Urinary bladder (tissue), 4 donors: Measurements from ENCODE around the gene OPA1. TPM values are rescaled to one million over a fixed set of nuclear protein-coding genes. Genes with fewer than 3 reads are reported as not detected.

Source experiments
- DNase-seq: peaks from one replicate; pipeline ENCODE4 v3.0.0-alpha.2; 2015; ENCODE audit errors: extremely low spot score
- H3K27ac ChIP-seq: one replicate; pipeline ENCODE4 v1.5.1; 2013; ENCODE audit warnings: low read depth, mild to moderate bottlenecking, moderate library complexity
- H3K36me3 ChIP-seq: one replicate; pipeline ENCODE4 v1.6.1; 2013; ENCODE audit warnings: mild to moderate bottlenecking, moderate library complexity; ENCODE audit not compliant: insufficient read depth
- H3K4me1 ChIP-seq: one replicate; pipeline ENCODE4 v1.6.1; 2013; ENCODE audit warnings: mild to moderate bottlenecking, moderate library complexity; ENCODE audit not compliant: insufficient read depth
- H3K4me3 ChIP-seq: one replicate; pipeline ENCODE4 v1.5.1; 2013; ENCODE audit warnings: low read depth, low read length
- WGBS: extraction: QIAGEN DNeasy Blood & Tissue Kit; methylation state at CpG from one replicate; pipeline ENCODE4 v1.1.7; 2013; 5-methylcytosine and 5-hydroxymethylcytosine counted together
- polyA plus RNA-seq: library from polyadenylated mRNA; stranded (reverse); fragments of 200-250 nt; gene quantifications from one replicate; pipeline ENCODE4 v1.2.3, GENCODE V29; 2013
- total RNA-seq: library from RNA; depleted of rRNA; stranded (reverse); fragments of >200 nt; gene quantifications from one replicate; pipeline ENCODE4 v1.2.3, GENCODE V29; 2014
- donor health status: healthy with polysubstance abuse.
- donor health status: healthy.

The OPA1 gene
- total and polyA plus RNA-seq, 2 donors = 26.0 to 106 TPM

DNA sequence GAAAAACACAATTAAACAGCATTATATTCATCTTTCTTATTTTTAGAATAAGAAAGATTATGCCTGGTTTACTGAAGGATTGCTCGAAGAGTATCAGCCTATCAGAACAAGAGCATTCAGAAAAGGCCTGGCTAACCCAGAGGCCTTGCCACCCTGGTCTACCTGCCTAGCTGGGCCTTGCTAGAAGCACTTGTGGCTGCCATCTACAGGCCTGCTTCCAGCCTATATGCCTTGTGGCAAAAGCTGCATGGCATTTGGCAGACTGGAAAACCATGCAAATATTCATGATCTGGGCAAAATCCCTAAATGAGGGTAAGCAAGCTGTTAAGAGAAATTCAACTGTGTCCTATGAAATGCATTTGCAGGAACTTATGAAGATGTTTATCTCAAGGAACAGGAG lies 29.0 kb upstream of the OPA1 start:
- H3K27ac ChIP-seq = no peak overlapping the region
- DNase-seq = no peak
- 72% methylated on average over 1 of the region's 1 CpG for WGBS
- H3K4me1 ChIP-seq = no peaks in the 10 kb centered on the region
- no peaks in the 10 kb centered on the region for H3K36me3 ChIP-seq
- no peak overlapping the region for H3K4me3 ChIP-seq

DNA sequence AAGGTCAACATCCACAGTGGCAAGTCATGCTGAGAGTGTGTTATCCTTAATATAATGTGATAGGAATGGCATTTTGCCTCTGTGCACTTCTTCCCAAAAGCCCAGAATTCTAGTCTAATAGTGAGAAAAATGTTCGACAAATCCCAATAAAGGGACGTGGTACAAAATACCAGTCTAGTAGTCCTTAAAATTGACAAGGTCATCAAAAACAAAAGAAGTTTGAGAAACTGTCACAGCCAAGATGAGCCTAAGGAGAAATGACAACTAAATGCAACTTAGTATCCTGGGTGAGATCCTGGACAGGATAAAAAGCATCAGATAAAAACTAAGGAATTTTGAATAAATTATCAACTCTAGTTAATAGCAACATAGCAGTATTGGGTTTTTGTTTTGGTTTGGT lies 23.9 kb upstream of the OPA1 start:
- Histone ChIP-seq H3K4me3 (no peak overlapping the region), H3K27ac (no peak overlapping the region), H3K36me3 (no peaks in the 10 kb centered on the region), H3K4me1 (no peaks in the 10 kb centered on the region)
- WGBS = 83% methylated on average over 2 of the region's 2 CpGs
- no peak for DNase-seq

DNA sequence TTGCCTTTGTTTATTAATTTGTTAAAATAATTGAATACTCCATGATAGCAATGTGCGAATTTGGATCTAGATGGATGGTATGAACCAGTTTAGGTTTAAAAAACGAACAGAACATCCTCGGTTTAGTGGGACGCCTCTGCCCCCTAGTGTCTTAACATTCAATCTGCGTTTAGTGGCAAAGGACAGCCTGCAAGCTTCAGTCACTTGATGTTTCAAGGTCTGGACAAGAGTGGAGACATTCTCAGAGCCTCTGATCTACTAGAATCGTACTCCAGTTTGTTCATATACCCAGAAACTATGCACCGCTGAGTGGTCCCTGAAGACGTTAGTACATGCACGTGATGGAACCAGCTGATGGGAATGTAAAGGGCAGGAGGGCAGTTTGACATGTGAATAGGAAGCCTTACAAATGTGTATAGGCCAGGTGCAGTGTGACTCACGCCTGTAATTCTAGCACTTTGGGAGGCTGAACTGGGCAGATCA lies 20.5 kb upstream of the OPA1 start:
- Histone ChIP-seq H3K36me3 (no peaks in the 10 kb centered on the region), H3K4me1 (no peaks in the 10 kb centered on the region), H3K4me3 (no peak overlapping the region), H3K27ac (no peak overlapping the region)
- WGBS = 10% methylated on average over 10 of the region's 10 CpGs
- DNase-seq = no peak

DNA sequence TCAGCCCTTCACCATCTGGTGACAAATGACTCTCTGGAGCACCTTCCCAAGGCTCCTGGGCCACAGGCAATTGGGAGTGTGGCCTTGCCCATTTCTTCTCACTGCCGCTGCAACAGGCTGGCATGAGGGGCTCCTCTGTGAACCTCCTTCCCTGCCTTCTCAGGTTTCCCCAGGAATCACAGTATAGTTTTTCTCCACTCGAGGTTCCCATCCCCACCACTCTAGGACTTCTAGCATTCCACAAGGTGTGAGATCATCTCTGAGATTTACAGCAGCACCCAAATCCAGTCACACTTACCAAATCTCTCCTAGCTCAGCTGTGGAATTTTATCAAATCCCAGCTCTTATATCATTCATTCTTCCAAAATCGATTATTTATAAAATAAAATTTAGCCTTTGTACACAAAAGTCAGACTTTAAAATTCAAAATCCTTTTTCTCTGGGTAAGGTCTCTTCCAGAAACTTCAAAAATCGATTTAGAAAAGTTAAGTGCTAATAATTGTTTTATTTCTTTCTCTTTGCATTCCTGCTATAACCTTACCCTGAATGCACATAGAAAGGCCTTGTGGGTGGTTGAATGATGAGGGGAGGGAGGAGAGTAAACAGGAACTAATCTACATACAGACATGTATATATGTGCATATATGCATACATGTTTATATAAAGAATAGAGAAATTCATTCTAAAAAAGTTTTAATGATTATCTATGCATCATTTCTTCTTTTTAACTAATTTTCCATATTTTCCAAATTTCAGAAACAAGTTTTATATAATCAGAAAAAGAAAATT lies 19.4 kb upstream of the OPA1 start:
- WGBS = 49% methylated on average over 4 of the region's 4 CpGs

DNA sequence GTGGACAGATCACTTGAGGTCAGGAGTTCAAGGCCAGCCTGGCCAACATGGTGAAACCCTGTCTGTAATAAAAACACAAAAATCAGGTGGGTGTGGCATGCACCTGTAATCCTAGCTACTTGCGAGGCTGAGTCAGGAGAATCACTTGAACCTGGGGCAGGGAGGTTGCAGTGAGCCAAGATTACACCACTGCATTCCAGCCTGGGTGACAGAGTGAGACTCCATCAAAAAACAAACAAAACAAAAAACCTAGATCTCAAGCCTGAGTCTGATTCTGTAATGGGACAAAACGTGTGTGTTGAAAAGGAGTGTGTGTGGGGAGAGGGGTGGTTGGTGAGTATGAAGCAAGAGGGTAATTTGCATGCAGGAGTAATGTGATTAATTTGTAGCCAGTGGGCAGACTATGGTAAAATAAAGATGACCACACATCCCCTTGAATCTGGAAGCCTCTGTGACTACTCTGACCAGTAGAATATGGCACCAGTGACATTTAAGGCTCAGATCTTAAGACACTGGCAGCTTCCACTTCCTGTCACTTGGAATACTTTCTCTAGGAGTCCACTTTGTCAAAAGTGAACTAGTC lies 18.4 kb upstream of the OPA1 start:
- 50% methylated on average over 2 of the region's 2 CpGs for WGBS
- no peak for DNase-seq
- Histone ChIP-seq H3K36me3 (no peaks in the 10 kb centered on the region), H3K27ac (no peak overlapping the region), H3K4me1 (no peaks in the 10 kb centered on the region), H3K4me3 (no peak overlapping the region)

More for the DNA sequence above, 19.4 kb upstream of the OPA1 start:
- Histone ChIP-seq H3K27ac (no peak overlapping the region), H3K36me3 (no peaks in the 10 kb centered on the region), H3K4me3 (no peak overlapping the region), H3K4me1 (no peaks in the 10 kb centered on the region)
- DNase-seq = no peak

DNA sequence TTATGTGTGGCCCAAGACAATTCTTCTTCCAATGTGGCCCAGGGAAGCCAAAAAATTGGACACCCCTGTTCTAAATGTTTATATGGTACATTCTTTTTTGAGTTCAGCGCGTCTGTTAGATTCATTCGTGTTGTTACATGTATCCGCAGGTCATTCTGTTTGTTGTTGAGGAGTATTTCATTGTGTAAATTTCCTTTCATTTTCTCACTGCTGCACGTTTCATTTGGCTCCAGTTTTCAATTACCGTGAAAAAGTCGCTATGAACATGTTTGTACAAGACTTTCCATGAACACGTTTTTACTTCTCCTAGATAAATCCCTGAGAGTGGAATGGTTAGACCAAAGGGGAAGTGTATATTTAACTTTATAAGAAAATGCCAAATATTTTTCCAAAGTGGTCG lies 7.5 kb upstream of the OPA1 start:
- H3K36me3 ChIP-seq = no peaks in the 10 kb centered on the region
- no peaks in the 10 kb centered on the region for H3K4me1 ChIP-seq
- H3K4me3 ChIP-seq = no peak overlapping the region
- H3K27ac ChIP-seq = no peak overlapping the region
- no peak for DNase-seq
- 80% methylated on average over 9 of the region's 9 CpGs for WGBS

DNA sequence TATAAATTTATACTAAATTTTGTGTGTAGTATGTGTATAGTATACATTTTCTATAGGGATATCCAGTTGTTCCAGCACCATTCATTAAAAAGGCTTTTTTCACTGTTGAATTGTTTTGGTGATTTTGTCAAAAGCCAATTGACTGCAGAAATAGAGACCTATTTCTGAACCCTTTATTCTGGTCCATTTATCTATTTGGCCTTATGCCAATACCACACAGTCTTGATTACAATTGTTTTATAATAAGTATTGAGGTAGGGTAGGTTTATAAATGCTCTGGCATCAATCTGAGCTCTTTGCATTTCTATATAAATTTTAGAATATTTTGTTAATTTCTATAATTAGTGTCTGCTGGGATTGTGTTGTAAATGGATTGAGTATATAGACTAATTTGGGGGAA lies 6.5 kb upstream of the OPA1 start:
- Histone ChIP-seq H3K27ac (no peak overlapping the region), H3K36me3 (no peaks in the 10 kb centered on the region), H3K4me3 (no peak overlapping the region), H3K4me1 (no peaks in the 10 kb centered on the region)
- no peak for DNase-seq

DNA sequence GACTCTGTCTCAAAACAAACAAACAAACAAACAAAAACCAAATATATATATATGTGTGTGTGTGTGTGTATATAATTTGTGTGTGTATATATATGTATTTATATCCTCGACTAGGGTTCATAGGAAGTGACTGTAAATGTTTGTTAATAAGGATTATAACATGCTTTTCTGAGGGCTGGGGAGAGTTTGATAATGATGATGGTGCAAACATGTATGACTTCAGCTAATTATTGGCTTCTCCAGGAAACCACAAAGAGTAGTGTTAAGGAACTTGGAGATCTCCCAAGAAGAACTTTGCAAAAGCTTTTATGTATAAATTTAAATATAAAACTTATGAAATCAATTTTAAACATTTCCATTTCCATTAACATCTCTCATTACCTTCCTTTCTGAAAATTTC lies 3.9 kb upstream of the OPA1 start:
- WGBS = 58% methylated on average over 1 of the region's 1 CpG
- DNase-seq = no peak
- no peaks in the 10 kb centered on the region for H3K36me3 ChIP-seq
- no peak overlapping the region for H3K4me3 ChIP-seq
- no peak overlapping the region for H3K27ac ChIP-seq
- H3K4me1 ChIP-seq = no peaks in the 10 kb centered on the region

DNA sequence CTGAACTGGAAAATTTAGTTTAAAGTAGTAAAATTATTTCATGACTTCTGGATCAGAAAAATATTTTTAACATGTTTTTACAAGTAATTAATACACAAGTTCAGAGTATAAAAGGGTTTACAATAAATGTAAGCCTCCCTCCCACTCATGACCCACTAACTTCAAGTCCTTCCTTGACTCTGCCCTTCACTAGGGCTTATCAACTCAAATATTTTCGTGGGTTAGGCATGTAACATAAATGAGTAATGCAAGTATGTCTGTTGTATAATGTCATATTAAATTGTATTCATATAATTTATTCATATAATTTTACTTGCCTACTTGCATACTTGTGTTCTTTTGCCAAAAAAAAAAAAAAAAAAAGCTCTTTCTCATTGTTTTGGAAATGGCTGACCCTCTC lies 3.4 kb upstream of the OPA1 start:
- H3K36me3 ChIP-seq = no peaks in the 10 kb centered on the region
- H3K4me3 ChIP-seq = no peak overlapping the region
- no peaks in the 10 kb centered on the region for H3K4me1 ChIP-seq
- 55% methylated on average over 1 of the region's 1 CpG for WGBS
- H3K27ac ChIP-seq = no peak overlapping the region
- DNase-seq = no peak

DNA sequence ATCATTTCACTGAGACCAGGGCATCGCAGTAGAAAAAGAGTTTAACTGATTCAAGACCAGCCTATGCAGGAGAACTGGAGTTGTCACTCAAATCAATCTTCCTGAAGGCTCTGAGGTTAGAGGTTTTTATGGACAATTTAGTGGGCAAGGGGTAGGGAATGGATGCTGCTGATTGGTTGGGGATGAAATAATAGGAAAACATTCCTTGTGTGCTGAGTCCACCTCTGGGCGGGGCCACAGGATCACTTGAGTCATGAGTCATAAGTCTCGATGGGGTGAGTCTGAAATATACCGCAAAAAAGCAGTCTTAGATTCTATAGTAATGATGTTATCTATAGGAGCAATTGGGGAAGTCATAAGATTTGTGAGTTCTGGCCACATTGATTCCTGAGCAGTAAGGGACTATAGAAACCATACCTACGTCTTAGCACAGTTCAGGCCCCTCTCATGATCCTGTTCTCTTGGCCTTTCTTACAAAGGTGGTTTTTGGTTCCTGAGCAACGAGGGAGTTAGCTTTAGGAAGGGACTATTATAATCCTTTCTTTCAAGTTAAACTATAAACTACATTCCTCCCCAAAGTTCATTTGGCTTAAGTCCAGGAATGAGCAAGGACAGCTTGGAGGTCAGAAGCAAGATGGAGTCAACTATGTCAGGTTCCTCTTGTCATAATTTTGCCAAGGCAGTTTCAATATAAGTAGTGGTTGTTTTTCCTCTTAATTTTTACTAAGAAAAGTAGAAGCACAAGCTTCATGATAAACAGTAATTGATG lies 2.7 kb upstream of the OPA1 start:
- Histone ChIP-seq H3K4me3 (no peak overlapping the region), H3K27ac (no peak overlapping the region), H3K4me1 (no peaks in the 10 kb centered on the region), H3K36me3 (no peaks in the 10 kb centered on the region)
- 77% methylated on average over 6 of the region's 6 CpGs for WGBS
- no peak for DNase-seq

DNA sequence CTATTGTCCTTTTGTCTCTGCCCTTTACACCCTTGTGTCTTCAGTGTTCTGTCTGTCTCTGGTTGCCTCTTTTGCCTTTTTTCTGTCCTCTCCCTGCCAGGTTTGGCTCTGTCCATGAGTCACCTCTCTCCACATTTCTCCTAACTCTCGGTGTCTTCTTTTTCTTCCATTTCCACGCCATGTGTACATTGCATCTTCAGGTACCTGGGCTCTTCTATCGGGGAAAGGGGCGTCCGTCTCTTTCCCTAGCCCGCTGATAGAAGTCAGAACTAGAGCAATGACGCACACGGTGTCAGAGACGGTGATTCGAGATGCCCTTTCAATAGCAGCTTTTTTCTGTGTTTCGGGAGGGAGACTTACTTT lies 641 bp downstream of the OPA1 start:
- DNase-seq = no peak
- under 1% methylated on average over 11 of the region's 11 CpGs for WGBS
- peak overlapping the region; percentile 70 for H3K27ac ChIP-seq

DNA sequence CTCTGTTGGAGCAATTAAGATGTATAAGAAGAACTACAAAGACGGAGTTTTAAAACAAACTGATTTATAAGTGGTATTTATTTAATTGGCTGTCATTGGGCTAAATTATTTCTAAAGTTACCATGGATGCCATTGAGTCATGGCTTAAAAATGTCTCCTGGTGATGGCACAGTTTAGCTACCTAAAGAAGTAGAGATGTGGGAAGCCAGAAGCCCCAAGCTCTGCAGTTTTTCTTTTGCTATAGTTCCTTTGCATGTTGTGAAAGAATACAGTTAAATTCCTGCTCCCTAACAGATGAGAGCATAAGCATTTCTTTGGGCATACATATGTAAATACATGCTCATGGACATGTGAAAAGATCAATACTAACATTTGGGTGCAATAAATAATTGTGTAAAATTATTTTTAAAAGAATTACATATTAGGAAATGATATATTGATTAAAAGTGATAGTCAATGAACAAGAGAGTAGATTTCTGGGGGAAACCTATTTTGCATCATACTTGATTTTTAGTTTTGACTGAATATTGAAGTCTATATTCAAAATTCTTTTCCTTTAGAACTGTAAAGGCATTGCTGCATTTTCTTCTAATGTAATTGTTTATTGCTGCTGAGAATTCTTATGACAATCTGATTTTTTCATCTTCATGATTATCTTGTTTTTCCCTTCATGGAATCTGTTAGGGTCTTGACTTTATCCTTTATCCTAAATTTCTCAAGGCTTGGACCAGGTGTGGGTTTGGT lies 2.1 kb downstream of the OPA1 start:
- no peak overlapping the region for H3K4me3 ChIP-seq
- no peaks in the 10 kb centered on the region for H3K36me3 ChIP-seq
- 63% methylated on average over 1 of the region's 1 CpG for WGBS
- H3K27ac ChIP-seq = no peak overlapping the region
- DNase-seq = no peak
- H3K4me1 ChIP-seq = no peaks in the 10 kb centered on the region

More for the DNA sequence above, 641 bp downstream of the OPA1 start:
- Histone ChIP-seq H3K4me3 (peak overlapping the region; percentile 86), H3K4me1 (no peaks in the 10 kb centered on the region), H3K36me3 (no peaks in the 10 kb centered on the region)

DNA sequence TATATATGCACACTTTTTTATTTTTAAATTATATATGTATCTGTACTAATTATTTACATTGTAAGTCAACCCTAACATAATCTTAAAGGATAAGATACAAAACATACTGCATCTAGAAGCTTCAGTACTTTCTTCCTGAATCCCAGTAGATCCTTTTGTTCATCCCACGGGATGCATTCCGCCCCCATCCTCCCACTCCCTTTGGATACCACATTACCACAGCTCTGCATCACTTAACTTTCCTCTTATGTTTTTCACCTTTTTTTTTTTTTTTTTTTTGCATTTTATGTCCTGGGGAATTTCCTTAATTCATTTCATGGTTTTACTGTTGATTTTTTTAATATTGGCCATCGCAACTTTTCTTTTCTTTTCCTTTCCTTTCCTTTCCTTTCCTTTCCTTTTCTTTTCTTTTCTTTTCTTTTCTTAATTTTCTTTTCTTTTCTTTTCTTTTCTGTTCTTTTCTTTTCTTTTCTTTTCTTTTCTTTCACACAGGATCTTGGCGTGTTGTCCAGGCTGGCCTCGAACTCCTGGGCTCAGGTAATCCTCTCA lies 3.0 kb downstream of the OPA1 start:
- Histone ChIP-seq H3K27ac (no peak overlapping the region), H3K4me1 (no peaks in the 10 kb centered on the region), H3K4me3 (no peak overlapping the region), H3K36me3 (no peaks in the 10 kb centered on the region)
- DNase-seq = no peak
- WGBS = 95% methylated on average over 5 of the region's 5 CpGs
